Measurements from ENCODE around the gene MGRN1.
A peak's percentile ranks its signal among the peaks of the same experiment; 100 is the strongest.

Gene MGRN1

DNA sequence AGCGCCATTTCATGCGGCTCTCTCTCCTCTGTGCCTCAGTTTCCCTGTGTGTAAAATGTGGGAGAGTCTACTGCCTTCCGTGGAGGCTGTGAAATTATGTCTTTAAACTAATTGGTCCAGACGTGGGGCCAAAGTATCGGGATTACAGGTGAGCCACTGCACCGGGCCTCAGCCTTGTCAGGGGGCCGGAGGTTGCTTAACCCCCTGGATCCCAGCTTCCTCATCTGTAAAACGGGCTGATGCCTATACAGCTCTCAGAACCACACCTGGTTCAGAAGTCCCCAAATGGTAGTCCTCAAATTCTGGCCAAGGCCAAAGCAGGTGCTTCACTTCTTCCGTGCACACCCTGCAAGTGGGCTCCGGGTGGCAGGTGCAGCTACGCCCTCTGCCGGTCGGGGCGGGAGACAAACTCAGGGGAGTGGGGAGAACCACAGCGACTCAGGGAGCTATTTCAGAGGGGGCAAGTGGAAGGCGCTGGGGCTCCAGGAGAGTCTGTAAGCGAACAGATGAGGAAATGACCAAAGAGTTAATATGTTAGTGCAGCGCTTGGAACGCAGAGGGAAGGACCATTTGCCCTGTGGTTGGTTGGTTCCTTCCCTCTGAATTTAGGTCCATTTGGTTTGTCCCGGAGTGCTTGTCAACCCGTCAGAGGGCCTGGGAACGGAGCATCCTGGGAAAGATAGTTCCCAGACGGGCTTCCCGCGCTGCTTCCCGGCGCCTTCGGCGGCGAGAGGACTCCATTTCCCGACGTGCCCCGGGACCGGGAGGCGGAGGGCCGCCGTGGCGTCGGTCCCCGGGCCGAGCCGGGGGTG lies at the start of gene MGRN1:
Gene MGRN1 (plus strand): TSS at position 812 of the 812 bp plus-strand sequence. CDS start 135 bp downstream, outside the sequence.
- peak; percentile 87 for DNase-seq (ENCODE audit: low read depth, low spot score)
- WGBS (ENCODE audit: insufficient coverage, insufficient read length) = no CpG with 5 or more reads among the region's 42 CpGs
- Histone ChIP-seq H3K9me3 (ENCODE audit: control insufficient read depth, insufficient read depth, low read length) (no peaks in the 10 kb centered on the region), H3K27me3 (ENCODE audit: control insufficient read depth, insufficient read depth, low read length) (no peaks in the 10 kb centered on the region), H3K4me1 (ENCODE audit: control insufficient read depth, insufficient read depth, low read length) (peaks cover 2% of the 10 kb centered on the region; the same call in 1 of the 2 replicates), H3K27ac (ENCODE audit: low read length) (no peak within 1 kb of the TSS), H3K4me3 (ENCODE audit: low read length) (peak within 1 kb of the TSS; percentile 96), H3K36me3 (ENCODE audit: control insufficient read depth, insufficient read depth, low read length) (0 out of 2 replicates have a peak, but pooled peaks cover 2% of the 10 kb centered on the region)

DNA sequence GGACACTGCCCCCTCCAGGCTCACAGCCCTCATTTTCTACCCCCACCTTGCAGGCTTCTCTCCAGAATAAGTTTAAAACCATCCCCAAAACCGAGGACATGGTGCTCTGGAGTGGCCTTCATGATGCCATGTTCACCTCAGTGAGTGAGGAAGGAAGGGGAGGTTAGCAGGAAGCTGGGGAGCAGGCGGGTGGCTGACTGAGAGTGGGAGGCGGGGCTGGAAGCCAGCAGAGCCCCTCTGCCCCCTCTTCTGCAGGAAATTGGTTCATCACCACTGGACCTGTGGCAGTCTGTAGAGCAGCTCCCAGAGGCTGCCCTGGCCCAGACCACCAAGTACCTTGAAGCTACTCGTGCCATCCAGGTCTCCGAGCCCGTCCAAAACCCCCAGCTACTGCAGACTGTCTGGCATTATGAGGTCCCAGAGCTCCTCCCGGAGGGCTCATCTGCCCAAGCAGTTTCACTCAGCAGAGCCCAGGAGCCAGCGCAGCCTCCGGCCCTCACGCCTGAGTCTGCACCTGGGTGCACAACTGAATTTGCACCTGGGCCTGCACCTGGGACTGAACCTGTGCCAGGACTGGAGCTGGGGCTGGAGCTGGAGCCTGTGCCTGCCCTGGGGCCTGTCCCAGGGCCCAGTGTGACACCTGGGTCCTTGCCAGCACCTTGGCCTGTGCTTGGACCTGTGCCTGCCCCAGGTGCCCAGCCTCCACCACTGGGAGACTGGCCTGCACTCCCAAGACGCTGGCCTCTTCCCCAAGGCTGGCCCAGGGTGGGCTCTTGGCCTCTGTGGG lies 49.5 kb upstream of the MGRN1 start:
- DNase-seq (ENCODE audit: low read depth, low spot score) = no peak
- H3K4me3 ChIP-seq (ENCODE audit: low read length) = no peak overlapping the region

DNA sequence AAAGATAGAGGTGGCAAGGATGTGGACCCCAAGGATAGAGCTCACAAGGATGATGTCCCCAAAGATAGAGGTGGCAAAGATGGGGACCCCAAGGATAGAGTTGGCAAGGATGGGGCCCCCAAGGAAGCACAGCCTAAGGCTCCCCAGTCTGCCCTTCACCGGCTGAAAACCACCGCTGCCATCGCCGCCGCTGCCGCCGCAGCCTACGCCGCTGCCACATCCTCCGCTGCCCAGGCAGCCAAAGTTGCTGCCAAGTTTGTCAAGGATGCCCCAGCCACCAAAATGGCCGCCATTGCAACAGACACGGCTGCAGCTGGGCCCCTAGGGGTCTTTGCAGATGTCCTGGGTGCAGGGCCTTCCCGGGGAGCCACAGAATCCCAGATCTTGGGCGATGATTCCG lies 48.6 kb upstream of the MGRN1 start:
- no peak overlapping the region for H3K27ac ChIP-seq (ENCODE audit: low read length)

More for the DNA sequence above, 49.5 kb upstream of the MGRN1 start:
- H3K36me3 ChIP-seq (ENCODE audit: control insufficient read depth, insufficient read depth, low read length) = no peaks in the 10 kb centered on the region
- H3K27ac ChIP-seq (ENCODE audit: low read length) = no peak overlapping the region
- no peaks in the 10 kb centered on the region for H3K9me3 ChIP-seq (ENCODE audit: control insufficient read depth, insufficient read depth, low read length)
- no CpG with 5 or more reads among the region's 11 CpGs for WGBS (ENCODE audit: insufficient coverage, insufficient read length)
- no peaks in the 10 kb centered on the region for H3K27me3 ChIP-seq (ENCODE audit: control insufficient read depth, insufficient read depth, low read length)
- H3K4me1 ChIP-seq (ENCODE audit: control insufficient read depth, insufficient read depth, low read length) = peaks cover 7% of the 10 kb centered on the region; the same call in 1 of the 2 replicates

DNA sequence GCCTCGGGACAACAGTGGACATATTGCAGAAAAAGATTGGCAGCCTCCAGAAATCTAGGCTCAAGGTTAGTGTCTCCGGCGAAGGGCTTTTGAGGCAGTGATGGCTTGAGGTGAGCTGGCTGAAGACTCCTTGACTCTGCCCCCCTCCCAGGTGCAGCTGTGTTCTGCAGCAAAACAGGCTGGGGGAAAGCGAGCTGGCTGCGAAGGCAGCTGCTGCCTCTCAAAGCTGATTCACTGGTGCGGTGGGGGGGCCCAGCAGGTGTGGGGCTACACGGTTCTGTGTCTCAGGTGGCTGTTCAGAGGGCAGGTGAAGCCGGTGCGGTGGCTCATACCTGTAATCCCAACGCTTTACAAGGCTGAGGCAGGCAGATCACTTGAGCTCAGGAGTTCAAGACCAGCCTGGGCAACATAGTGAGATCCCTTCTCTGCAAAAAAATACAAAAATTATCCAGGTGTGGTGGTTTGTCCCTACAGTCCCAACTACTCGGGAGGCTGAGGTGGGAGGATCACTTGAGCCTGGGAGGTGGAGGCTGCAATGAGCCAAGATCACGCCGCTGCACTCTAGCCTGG lies 45.6 kb upstream of the MGRN1 start:
- no peaks in the 10 kb centered on the region for H3K4me1 ChIP-seq (ENCODE audit: control insufficient read depth, insufficient read depth, low read length)
- no CpG with 5 or more reads among the region's 13 CpGs for WGBS (ENCODE audit: insufficient coverage, insufficient read length)
- no peak for DNase-seq (ENCODE audit: low read depth, low spot score)
- no peak overlapping the region for H3K4me3 ChIP-seq (ENCODE audit: low read length)
- H3K27ac ChIP-seq (ENCODE audit: low read length) = no peak overlapping the region
- no peaks in the 10 kb centered on the region for H3K9me3 ChIP-seq (ENCODE audit: control insufficient read depth, insufficient read depth, low read length)
- no peaks in the 10 kb centered on the region for H3K36me3 ChIP-seq (ENCODE audit: control insufficient read depth, insufficient read depth, low read length)
- no peaks in the 10 kb centered on the region for H3K27me3 ChIP-seq (ENCODE audit: control insufficient read depth, insufficient read depth, low read length)

More for the DNA sequence above, 48.6 kb upstream of the MGRN1 start:
- no peak for DNase-seq (ENCODE audit: low read depth, low spot score)
- no peak overlapping the region for H3K4me3 ChIP-seq (ENCODE audit: low read length)
- no peaks in the 10 kb centered on the region for H3K36me3 ChIP-seq (ENCODE audit: control insufficient read depth, insufficient read depth, low read length)
- no peaks in the 10 kb centered on the region for H3K9me3 ChIP-seq (ENCODE audit: control insufficient read depth, insufficient read depth, low read length)
- WGBS (ENCODE audit: insufficient coverage, insufficient read length) = no CpG with 5 or more reads among the region's 15 CpGs
- H3K4me1 ChIP-seq (ENCODE audit: control insufficient read depth, insufficient read depth, low read length) = peaks cover 6% of the 10 kb centered on the region; the same call in 1 of the 2 replicates
- H3K27me3 ChIP-seq (ENCODE audit: control insufficient read depth, insufficient read depth, low read length) = no peaks in the 10 kb centered on the region

DNA sequence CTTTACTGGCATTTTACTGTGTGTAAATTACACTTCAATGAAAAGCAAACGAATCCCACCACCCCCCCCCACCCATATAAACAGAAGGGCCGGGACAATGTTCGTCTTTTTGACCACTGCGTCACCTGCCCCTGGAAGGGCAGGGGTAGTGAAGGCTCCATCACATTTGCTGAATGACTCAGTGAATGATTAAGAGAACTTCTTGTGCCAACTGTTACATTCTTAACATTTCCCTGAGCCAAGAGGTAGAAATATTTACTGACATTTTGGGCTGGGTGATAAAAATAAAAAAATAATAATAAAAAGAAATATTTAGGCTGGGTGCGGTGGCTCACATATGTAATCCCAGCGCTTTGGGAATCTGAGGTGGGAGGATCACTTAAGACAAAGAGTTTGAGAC lies 44.4 kb upstream of the MGRN1 start:
- no peaks in the 10 kb centered on the region for H3K4me1 ChIP-seq (ENCODE audit: control insufficient read depth, insufficient read depth, low read length)
- H3K4me3 ChIP-seq (ENCODE audit: low read length) = no peak overlapping the region
- no peaks in the 10 kb centered on the region for H3K36me3 ChIP-seq (ENCODE audit: control insufficient read depth, insufficient read depth, low read length)
- no peak overlapping the region for H3K27ac ChIP-seq (ENCODE audit: low read length)
- no peaks in the 10 kb centered on the region for H3K27me3 ChIP-seq (ENCODE audit: control insufficient read depth, insufficient read depth, low read length)
- no peaks in the 10 kb centered on the region for H3K9me3 ChIP-seq (ENCODE audit: control insufficient read depth, insufficient read depth, low read length)
- no CpG with 5 or more reads among the region's 6 CpGs for WGBS (ENCODE audit: insufficient coverage, insufficient read length)
- DNase-seq (ENCODE audit: low read depth, low spot score) = no peak

DNA sequence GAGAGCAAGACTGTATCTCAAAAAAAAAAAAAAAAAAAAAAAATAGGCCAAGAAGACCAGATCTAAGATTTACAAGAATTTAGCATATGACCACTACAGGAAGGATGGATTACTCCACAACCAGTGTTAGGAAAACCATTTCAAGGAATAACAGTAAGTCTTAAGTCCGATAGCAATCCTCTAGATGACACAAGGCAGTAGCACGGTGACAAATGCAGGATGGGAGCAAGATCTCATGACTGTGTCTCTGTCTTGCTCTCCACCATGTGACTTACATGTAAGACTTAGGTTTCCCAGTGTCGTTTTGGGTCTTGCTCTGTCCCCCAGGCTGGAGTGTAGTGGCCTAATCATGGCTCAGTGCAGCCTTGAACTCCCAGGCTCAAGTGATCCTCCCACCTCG lies 40.7 kb upstream of the MGRN1 start:
- H3K9me3 ChIP-seq (ENCODE audit: control insufficient read depth, insufficient read depth, low read length) = no peaks in the 10 kb centered on the region
- WGBS (ENCODE audit: insufficient coverage, insufficient read length) = no CpG with 5 or more reads among the region's 4 CpGs
- H3K4me3 ChIP-seq (ENCODE audit: low read length) = no peak overlapping the region
- no peak for DNase-seq (ENCODE audit: low read depth, low spot score)
- H3K4me1 ChIP-seq (ENCODE audit: control insufficient read depth, insufficient read depth, low read length) = no peaks in the 10 kb centered on the region
- H3K27me3 ChIP-seq (ENCODE audit: control insufficient read depth, insufficient read depth, low read length) = no peaks in the 10 kb centered on the region
- no peak overlapping the region for H3K27ac ChIP-seq (ENCODE audit: low read length)
- H3K36me3 ChIP-seq (ENCODE audit: control insufficient read depth, insufficient read depth, low read length) = no peaks in the 10 kb centered on the region

DNA sequence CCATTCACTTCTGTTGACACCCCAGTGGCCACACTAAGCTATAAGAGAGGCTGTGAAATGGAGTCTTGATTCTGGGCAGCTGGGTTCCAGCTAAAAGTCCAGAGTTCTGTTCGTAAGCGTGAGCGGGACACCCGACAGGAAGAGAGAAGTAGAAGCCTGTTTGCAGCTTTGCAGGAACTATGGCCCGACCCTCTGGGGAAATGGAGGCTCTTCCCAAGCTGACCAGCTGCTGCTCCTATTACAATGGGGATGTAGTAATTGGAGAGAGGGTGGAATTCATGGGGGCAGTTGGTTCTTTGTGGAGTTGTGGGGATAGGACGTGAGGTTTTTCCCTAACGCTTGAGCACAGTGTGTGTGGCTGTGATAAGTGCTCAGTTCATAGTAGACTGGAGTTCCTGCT lies 38.3 kb upstream of the MGRN1 start:
- WGBS (ENCODE audit: insufficient coverage, insufficient read length) = no CpG with 5 or more reads among the region's 7 CpGs
- Histone ChIP-seq H3K36me3 (ENCODE audit: control insufficient read depth, insufficient read depth, low read length) (no peaks in the 10 kb centered on the region), H3K4me3 (ENCODE audit: low read length) (no peak overlapping the region), H3K9me3 (ENCODE audit: control insufficient read depth, insufficient read depth, low read length) (no peaks in the 10 kb centered on the region), H3K4me1 (ENCODE audit: control insufficient read depth, insufficient read depth, low read length) (no peaks in the 10 kb centered on the region), H3K27me3 (ENCODE audit: control insufficient read depth, insufficient read depth, low read length) (no peaks in the 10 kb centered on the region), H3K27ac (ENCODE audit: low read length) (no peak overlapping the region)
- no peak for DNase-seq (ENCODE audit: low read depth, low spot score)

DNA sequence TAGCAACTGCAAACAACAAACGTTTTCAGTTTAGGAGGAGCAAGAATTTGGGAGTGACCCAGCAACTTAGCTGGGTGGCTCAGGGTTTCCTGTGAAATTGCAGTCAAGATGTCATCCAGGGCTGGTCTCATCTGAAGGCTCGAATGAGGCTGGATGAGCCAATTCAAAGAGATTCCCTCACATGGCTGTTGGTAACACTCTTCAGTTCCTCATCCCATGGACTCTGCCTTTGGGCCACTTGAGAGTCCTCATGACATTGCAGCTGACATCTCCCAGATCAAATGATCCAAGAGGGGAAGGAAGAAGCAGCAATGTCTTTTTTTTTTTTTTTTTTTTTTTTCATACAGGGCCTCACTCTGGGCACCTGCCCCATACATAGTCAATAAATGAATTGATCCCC lies 36.2 kb upstream of the MGRN1 start:
- Histone ChIP-seq H3K27ac (ENCODE audit: low read length) (no peak overlapping the region), H3K36me3 (ENCODE audit: control insufficient read depth, insufficient read depth, low read length) (no peaks in the 10 kb centered on the region), H3K4me1 (ENCODE audit: control insufficient read depth, insufficient read depth, low read length) (peaks cover 4% of the 10 kb centered on the region), H3K4me3 (ENCODE audit: low read length) (no peak overlapping the region), H3K9me3 (ENCODE audit: control insufficient read depth, insufficient read depth, low read length) (no peaks in the 10 kb centered on the region), H3K27me3 (ENCODE audit: control insufficient read depth, insufficient read depth, low read length) (no peaks in the 10 kb centered on the region)
- WGBS (ENCODE audit: insufficient coverage, insufficient read length) = no CpG with 5 or more reads among the region's 2 CpGs
- no peak for DNase-seq (ENCODE audit: low read depth, low spot score)

DNA sequence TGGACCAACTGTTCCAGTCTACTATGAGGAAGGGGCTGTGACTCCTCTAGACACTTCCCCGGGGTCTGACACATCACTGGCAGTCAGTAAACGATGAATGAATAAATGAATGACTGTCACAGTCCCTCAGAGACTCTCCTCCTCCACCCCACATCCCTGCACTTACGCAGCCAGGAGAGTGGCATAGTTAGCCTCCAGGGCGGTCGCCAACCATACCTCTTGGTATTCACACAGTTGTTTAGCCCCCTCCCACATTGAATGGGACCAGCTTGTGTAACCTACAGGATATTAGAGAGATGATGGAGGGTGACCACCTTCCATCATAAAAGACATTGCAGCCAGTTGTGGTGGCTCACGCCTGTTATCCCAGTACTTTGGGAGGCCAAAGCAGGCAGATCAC lies 35.7 kb upstream of the MGRN1 start:
- no peaks in the 10 kb centered on the region for H3K27me3 ChIP-seq (ENCODE audit: control insufficient read depth, insufficient read depth, low read length)
- WGBS (ENCODE audit: insufficient coverage, insufficient read length) = no CpG with 5 or more reads among the region's 6 CpGs

DNA sequence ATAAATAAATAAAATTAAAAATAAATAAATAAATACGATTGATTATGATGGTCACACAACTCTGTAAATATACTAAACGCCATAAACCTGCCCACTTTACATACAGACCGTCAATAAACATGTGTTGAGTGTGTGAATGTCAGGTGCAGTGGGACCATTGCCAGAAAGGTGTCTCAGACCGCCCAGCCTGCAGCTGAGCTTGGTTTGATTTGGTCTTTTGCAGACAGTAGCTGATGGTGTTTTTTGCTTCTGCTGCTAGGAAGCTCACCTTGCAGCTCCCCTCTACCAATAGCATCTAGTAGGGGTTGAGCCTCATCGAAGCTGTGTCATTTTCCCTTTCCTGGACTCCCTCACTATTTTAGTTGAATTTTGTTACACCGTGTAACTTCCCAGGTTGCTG lies 33.4 kb upstream of the MGRN1 start:
- Histone ChIP-seq H3K36me3 (ENCODE audit: control insufficient read depth, insufficient read depth, low read length) (no peaks in the 10 kb centered on the region), H3K27ac (ENCODE audit: low read length) (no peak overlapping the region), H3K27me3 (ENCODE audit: control insufficient read depth, insufficient read depth, low read length) (no peaks in the 10 kb centered on the region), H3K4me1 (ENCODE audit: control insufficient read depth, insufficient read depth, low read length) (peaks cover 10% of the 10 kb centered on the region), H3K4me3 (ENCODE audit: low read length) (no peak overlapping the region), H3K9me3 (ENCODE audit: control insufficient read depth, insufficient read depth, low read length) (no peaks in the 10 kb centered on the region)
- no peak for DNase-seq (ENCODE audit: low read depth, low spot score)
- no CpG with 5 or more reads among the region's 6 CpGs for WGBS (ENCODE audit: insufficient coverage, insufficient read length)

More for the DNA sequence above, 35.7 kb upstream of the MGRN1 start:
- Histone ChIP-seq H3K27ac (ENCODE audit: low read length) (no peak overlapping the region), H3K4me1 (ENCODE audit: control insufficient read depth, insufficient read depth, low read length) (peaks cover 10% of the 10 kb centered on the region), H3K9me3 (ENCODE audit: control insufficient read depth, insufficient read depth, low read length) (no peaks in the 10 kb centered on the region), H3K4me3 (ENCODE audit: low read length) (no peak overlapping the region), H3K36me3 (ENCODE audit: control insufficient read depth, insufficient read depth, low read length) (no peaks in the 10 kb centered on the region)
- DNase-seq (ENCODE audit: low read depth, low spot score) = no peak
